WTC11 (cell line): Measurements from ENCODE around the gene NKAIN4. TPM values are rescaled to one million over a fixed set of nuclear protein-coding genes. Genes with fewer than 3 reads are reported as not detected.
A peak's percentile ranks its signal among the peaks of the same experiment; 100 is the strongest.
"Not testable (repeated sequence)": the region's sequence is repeated elsewhere in the genome, so short reads cannot be mapped to it uniquely, and the experiment has no call there.

Experiments used
- ATAC-seq: fragments of 200-7000 bp; cut with Tn5 transposase; 2 replicates; pipeline ENCODE4 v1.10.0; 2021; ENCODE audit warnings: mild to moderate bottlenecking, moderate library complexity
- CTCF ChIA-PET: fragments of 300-600 bp; sonication (Branson Sonifier 250); formaldehyde crosslinking; loops from one replicate; lab custom pipeline; 2021; ENCODE audit warnings: antibody characterized with exemption; lab: Charles Lee
- POLR2A ChIA-PET: fragments of 350-600 bp; sonication (Branson Sonifier 250); formaldehyde crosslinking; loops from one replicate; lab custom pipeline; 2021; ENCODE audit warnings: antibody characterized with exemption; lab: Charles Lee
- DNase-seq: peaks from one replicate; pipeline ENCODE4 v3.0.0; 2021; ENCODE audit warnings: low spot score
- H3K27ac Mint-ChIP-seq: 2 replicates; pipeline ENCODE4 v1.8.0; 2021; ENCODE audit warnings: mixed read lengths
- H3K27me3 Mint-ChIP-seq: 2 replicates; pipeline ENCODE4 v1.8.0; 2021; ENCODE audit warnings: low read depth, mild to moderate bottlenecking, moderate library complexity, mixed read lengths
- H3K36me3 Mint-ChIP-seq: 2 replicates; pipeline ENCODE4 v1.8.0; 2021; ENCODE audit warnings: mixed read lengths
- H3K4me1 Mint-ChIP-seq: 2 replicates; pipeline ENCODE4 v1.8.0; 2022; ENCODE audit warnings: mixed read lengths
- H3K4me3 Mint-ChIP-seq: 2 replicates; pipeline ENCODE4 v1.8.0; 2021; ENCODE audit warnings: mild to moderate bottlenecking, moderate library complexity, mixed read lengths
- H3K9me3 Mint-ChIP-seq: 2 replicates; pipeline ENCODE4 v1.8.0; 2021; ENCODE audit warnings: mixed read lengths
- CTCF ChIP-seq: fragments of 200-600 bp; IDR thresholded peaks from 2 replicates; pipeline ENCODE4 v1.8.0; 2022; ENCODE audit warnings: antibody characterized with exemption
- ERG ChIP-seq: fragments of 250-450 bp; sonication (Bioruptor Pico); IDR thresholded peaks from 2 replicates; pipeline ENCODE4 v1.8.0; 2021; ENCODE audit warnings: mild to moderate bottlenecking
- ETV6 ChIP-seq: sonication (generic); formaldehyde crosslinking; IDR thresholded peaks from 2 replicates; pipeline ENCODE4 v1.8.1; 2022; ENCODE audit warnings: mild to moderate bottlenecking, missing genetic modification reagents
- FOXJ3 ChIP-seq: sonication (generic); formaldehyde crosslinking; IDR thresholded peaks from 2 replicates; pipeline ENCODE4 v1.9.0; 2021; ENCODE audit warnings: missing genetic modification reagents, mild to moderate bottlenecking, borderline replicate concordance
- FOXP4 ChIP-seq: sonication (generic); formaldehyde crosslinking; IDR thresholded peaks from 2 replicates; pipeline ENCODE4 v1.8.0; 2022; ENCODE audit warnings: mild to moderate bottlenecking, missing genetic modification reagents
- GABPB1 ChIP-seq: sonication (generic); formaldehyde crosslinking; IDR thresholded peaks from 2 replicates; pipeline ENCODE4 v1.8.1; 2023; ENCODE audit warnings: mild to moderate bottlenecking, missing genetic modification reagents
- IRF1 ChIP-seq: sonication (generic); formaldehyde crosslinking; IDR thresholded peaks from 2 replicates; pipeline ENCODE4 v1.8.0; 2023; ENCODE audit warnings: missing genetic modification reagents
- KAT7 ChIP-seq: sonication (generic); formaldehyde crosslinking; IDR thresholded peaks from 2 replicates; pipeline ENCODE4 v1.8.1; 2023; ENCODE audit warnings: missing genetic modification reagents, mild to moderate bottlenecking, borderline replicate concordance
- NFE2L1 ChIP-seq: sonication (generic); formaldehyde crosslinking; IDR thresholded peaks from 2 replicates; pipeline ENCODE4 v1.8.1; 2023; ENCODE audit warnings: missing genetic modification reagents
- PRDM15 ChIP-seq: sonication (generic); formaldehyde crosslinking; IDR thresholded peaks from 2 replicates; pipeline ENCODE4 v1.8.0; 2022; ENCODE audit warnings: missing genetic modification reagents
- STAT6 ChIP-seq: sonication (generic); formaldehyde crosslinking; conservative IDR thresholded peaks from 2 replicates; pipeline ENCODE4 v1.8.1; 2023; ENCODE audit warnings: mild to moderate bottlenecking, low read depth, missing genetic modification reagents, moderate library complexity
- ZNF317 ChIP-seq: sonication (generic); formaldehyde crosslinking; IDR thresholded peaks from 2 replicates; pipeline ENCODE4 v1.8.1; 2023; ENCODE audit warnings: low read depth, mild to moderate bottlenecking, moderate library complexity, missing genetic modification reagents, borderline replicate concordance
- ZNF423 ChIP-seq: fragments of 250-450 bp; sonication (Bioruptor Pico); IDR thresholded peaks from 2 replicates; pipeline ENCODE4 v2.1.2; 2022; ENCODE audit warnings: mild to moderate bottlenecking, moderate library complexity
- ZNF671 ChIP-seq: fragments of 250-450 bp; sonication (Bioruptor Pico); IDR thresholded peaks from 2 replicates; pipeline ENCODE4 v1.8.0; 2021; ENCODE audit warnings: mild to moderate bottlenecking
- total RNA-seq: library from RNA; stranded (reverse); gene quantifications from 3 replicates; pipeline ENCODE4 v1.2.3, GENCODE V29; 2021
- TF ChIP-seq, protein P1 (sequence below): sonication (generic); formaldehyde crosslinking; IDR thresholded peaks from 2 replicates; pipeline ENCODE4 v1.8.1; 2023; ENCODE audit warnings: mild to moderate bottlenecking, missing genetic modification reagents, moderate library complexity

The NKAIN4 gene
- total RNA-seq, 1 experiment from 2014 or later, result 7.2 TPM

- H3K9me3 Mint-ChIP-seq, result no peaks in the 10 kb centered on the region
- no peak for TF ChIP-seq ERG (CRISPR knock-in tag)
- no peak for TF ChIP-seq PRDM15 (CRISPR knock-in tag)
- no peak for TF ChIP-seq ZNF671 (CRISPR knock-in tag)
- no peak for TF ChIP-seq NFE2L1 (CRISPR knock-in tag)
- TF ChIP-seq, protein P1, sequence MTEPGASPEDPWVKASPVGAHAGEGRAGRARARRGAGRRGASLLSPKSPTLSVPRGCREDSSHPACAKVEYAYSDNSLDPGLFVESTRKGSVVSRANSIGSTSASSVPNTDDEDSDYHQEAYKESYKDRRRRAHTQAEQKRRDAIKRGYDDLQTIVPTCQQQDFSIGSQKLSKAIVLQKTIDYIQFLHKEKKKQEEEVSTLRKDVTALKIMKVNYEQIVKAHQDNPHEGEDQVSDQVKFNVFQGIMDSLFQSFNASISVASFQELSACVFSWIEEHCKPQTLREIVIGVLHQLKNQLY, result no peak
- TF ChIP-seq STAT6 (CRISPR knock-in tag), result no peak
- no peak for TF ChIP-seq ZNF317
- TF ChIP-seq IRF1 (CRISPR knock-in tag), result no peak
- TF ChIP-seq KAT7 (CRISPR knock-in tag), result no peak
- TF ChIP-seq GABPB1 (CRISPR knock-in tag), result no peak
- peaks cover 51% of the 10 kb centered on the region for H3K27me3 Mint-ChIP-seq
- ChIA-PET POLR2A (interaction anchor here (1.2 kb wide), 1 partner anchor 72 kb away, joined by 3 read pairs; no protein-coding TSS in a partner anchor), CTCF (interaction anchor here (1.3 to 7.2 kb wide), 5 partner anchors 9 to 219 kb away, joined by 3 to 173 read pairs (median 5); partner anchors contain the start of gene BIRC7)
- DNase-seq, result no peak
- ATAC-seq, result no peak
- no peak overlapping the region for H3K4me3 Mint-ChIP-seq
- H3K27ac Mint-ChIP-seq, result no peak overlapping the region
- no peaks in the 10 kb centered on the region for H3K36me3 Mint-ChIP-seq
- peaks cover 27% of the 10 kb centered on the region for H3K4me1 Mint-ChIP-seq
These were observed 2.0 kb downstream of the NKAIN4 start for GRCh38 chr20:63252284-63252711.

- peaks cover 42% of the 10 kb centered on the region for H3K27me3 Mint-ChIP-seq
- not testable (repeated sequence) for H3K36me3 Mint-ChIP-seq
- peak; percentile 66 for DNase-seq
These were observed 2.9 kb downstream of the NKAIN4 start for GRCh38 chr20:63251350-63251749.

DNA sequence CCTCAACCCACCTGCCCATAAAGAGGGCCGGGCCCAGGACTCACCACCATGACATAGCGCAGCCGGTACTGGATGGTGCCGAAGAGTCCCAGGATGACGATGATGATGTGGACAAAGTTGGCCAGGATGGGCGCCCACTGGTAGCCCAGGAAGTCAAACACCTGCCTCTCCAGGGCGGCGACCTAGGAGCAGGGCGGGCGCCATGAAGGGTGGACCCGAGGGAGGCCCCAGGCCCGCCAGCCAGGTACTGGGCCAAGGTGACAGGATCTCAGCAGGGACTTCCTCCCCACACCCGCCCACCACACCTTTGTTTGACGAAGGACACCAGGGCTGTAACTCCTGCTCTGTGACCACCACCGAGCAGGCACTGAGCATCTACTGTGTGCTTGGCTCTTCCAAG is 4.4 kb downstream of the NKAIN4 start:
- Mint-ChIP-seq H3K27me3 (peaks cover 29% of the 10 kb centered on the region), H3K36me3 (no peaks in the 10 kb centered on the region), H3K4me3 (no peak overlapping the region), H3K27ac (no peak overlapping the region), H3K9me3 (no peaks in the 10 kb centered on the region), H3K4me1 (peaks cover 12% of the 10 kb centered on the region)
- ChIA-PET CTCF (interaction anchor here (1.6 to 5.6 kb wide), 2 partner anchors 15 to 25 kb away, joined by 7 to 93 read pairs; no protein-coding TSS in a partner anchor), POLR2A (no interaction called here)
- ATAC-seq, result no peak
- DNase-seq, result no peak
- no peak for TF ChIP-seq ETV6 (CRISPR knock-in tag)
- TF ChIP-seq FOXP4 (CRISPR knock-in tag), result no peak
- TF ChIP-seq FOXJ3, result no peak
- no peak for TF ChIP-seq ZNF423 (CRISPR knock-in tag)
- TF ChIP-seq CTCF, result no peak

More at GRCh38 chr20:63251350-63251749, 2.9 kb downstream of the NKAIN4 start:
- H3K4me3 Mint-ChIP-seq, POLR2A ChIA-PET, H3K9me3 Mint-ChIP-seq, ATAC-seq, H3K27ac Mint-ChIP-seq: not testable (repeated sequence)
- peaks cover 24% of the 10 kb centered on the region for H3K4me1 Mint-ChIP-seq
- CTCF ChIA-PET, result interaction anchor here (1.4 to 7.2 kb wide), 4 partner anchors 10 to 180 kb away, joined by 3 to 173 read pairs (median 30); partner anchors contain the start of gene BIRC7
